ENCODE results near the gene LZTS2.

DNA sequence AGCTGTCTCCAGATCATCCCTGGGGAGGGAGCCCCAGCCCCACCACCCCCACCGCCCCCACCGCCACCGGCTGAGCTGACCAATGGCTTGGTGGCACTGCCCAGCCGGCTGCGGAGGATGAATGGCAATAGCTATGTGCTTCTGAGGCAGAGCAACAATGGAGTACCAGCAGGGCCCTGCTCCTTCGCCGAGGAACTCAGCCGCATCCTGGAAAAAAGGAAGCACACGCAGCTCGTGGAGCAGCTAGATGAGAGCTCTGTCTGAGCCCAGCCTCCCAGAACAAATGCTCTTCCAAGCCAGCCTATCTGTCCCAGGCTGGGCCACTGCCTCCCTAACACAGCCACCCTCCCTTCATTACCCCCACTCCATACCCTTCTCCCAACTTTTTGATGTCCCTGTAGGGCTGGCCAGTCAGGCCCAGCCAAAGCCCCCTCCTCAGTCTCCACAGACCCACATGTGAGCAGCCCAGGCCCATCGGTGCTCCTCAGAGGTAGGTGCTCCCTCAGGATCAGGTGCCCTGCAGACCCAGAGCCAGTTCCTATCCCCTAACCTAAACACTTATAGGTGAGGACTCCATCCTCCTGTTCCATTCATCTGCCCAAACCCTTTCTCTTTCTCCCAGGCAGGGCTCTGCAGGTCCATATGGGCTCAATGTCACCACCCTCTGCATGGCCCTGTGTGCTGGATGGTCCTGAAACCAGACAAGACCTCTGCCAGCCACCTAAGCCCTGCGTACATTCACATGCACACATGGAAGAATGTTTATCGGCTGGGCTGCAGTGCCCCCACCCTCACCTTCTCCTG, 15.5 kb upstream of the LZTS2 start:
- no peak for TF ChIP-seq EZH2phosphoT487 (IDR thresholded peaks at IDR 0.05; ENCODE audit: borderline replicate concordance, low read length)
- TF ChIP-seq, protein P1, sequence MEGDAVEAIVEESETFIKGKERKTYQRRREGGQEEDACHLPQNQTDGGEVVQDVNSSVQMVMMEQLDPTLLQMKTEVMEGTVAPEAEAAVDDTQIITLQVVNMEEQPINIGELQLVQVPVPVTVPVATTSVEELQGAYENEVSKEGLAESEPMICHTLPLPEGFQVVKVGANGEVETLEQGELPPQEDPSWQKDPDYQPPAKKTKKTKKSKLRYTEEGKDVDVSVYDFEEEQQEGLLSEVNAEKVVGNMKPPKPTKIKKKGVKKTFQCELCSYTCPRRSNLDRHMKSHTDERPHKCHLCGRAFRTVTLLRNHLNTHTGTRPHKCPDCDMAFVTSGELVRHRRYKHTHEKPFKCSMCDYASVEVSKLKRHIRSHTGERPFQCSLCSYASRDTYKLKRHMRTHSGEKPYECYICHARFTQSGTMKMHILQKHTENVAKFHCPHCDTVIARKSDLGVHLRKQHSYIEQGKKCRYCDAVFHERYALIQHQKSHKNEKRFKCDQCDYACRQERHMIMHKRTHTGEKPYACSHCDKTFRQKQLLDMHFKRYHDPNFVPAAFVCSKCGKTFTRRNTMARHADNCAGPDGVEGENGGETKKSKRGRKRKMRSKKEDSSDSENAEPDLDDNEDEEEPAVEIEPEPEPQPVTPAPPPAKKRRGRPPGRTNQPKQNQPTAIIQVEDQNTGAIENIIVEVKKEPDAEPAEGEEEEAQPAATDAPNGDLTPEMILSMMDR (conservative IDR thresholded peaks at IDR 0.05; ENCODE audit: low read depth, low read length): no peak
- TF ChIP-seq EZH2 (IDR thresholded peaks at IDR 0.05; ENCODE audit: low read length, unreplicated experiment): no peak

Measured in PC-3 (cell line).